Sigmoid colon (tissue), 7 donors: Measurements from ENCODE around the gene RACGAP1. TPM values are rescaled to one million over a fixed set of nuclear protein-coding genes. Genes with fewer than 3 reads are reported as not detected.

ENCODE experiments used
- DNase-seq: peaks from one replicate; pipeline ENCODE4 v3.0.0-alpha.2; 2019
- H3K27ac ChIP-seq, 4 donors: fragments of 200-600 bp; sonication (generic); one replicate each; pipeline ENCODE4 v1.5.1; 2016 to 2019; ENCODE audit warnings: mild to moderate bottlenecking in 1 of 4
- H3K27me3 ChIP-seq, 3 donors: fragments of 200-600 bp; sonication (generic); one replicate each; pipeline ENCODE4 v1.5.1; 2019; ENCODE audit warnings: mild to moderate bottlenecking in 1 of 3
- H3K36me3 ChIP-seq, 4 donors: fragments of 200-600 bp; sonication (generic); one replicate each; pipeline ENCODE4 v1.5.1; 2016 to 2019
- H3K4me1 ChIP-seq, 4 donors: fragments of 200-600 bp; sonication (generic); one replicate each; pipeline ENCODE4 v1.5.1; 2017 to 2019
- H3K4me3 ChIP-seq, 4 donors: fragments of 200-600 bp; sonication (generic); one replicate each; pipeline ENCODE4 v1.5.1; 2017 to 2019; ENCODE audit warnings: mild to moderate bottlenecking in 2 of 4, moderate library complexity in 1 of 4
- H3K9me3 ChIP-seq, 4 donors: fragments of 200-600 bp in 3 of 4; sonication (generic) in 3 of 4; one replicate each; pipeline versions ENCODE4 v1.5.1 to v1.6.1; 2013 to 2019
- EP300 ChIP-seq, 4 donors: sonication (generic); formaldehyde crosslinking; IDR thresholded peaks; one replicate each; pipeline ENCODE4 v1.6.1; 2017; ENCODE audit warnings: antibody characterized with exemption in 4 of 4
- POLR2A ChIP-seq, 2 donors: fragments of 450-650 bp; IDR thresholded peaks; one replicate each; pipeline ENCODE4 v1.6.1; 2016; ENCODE audit warnings: antibody characterized with exemption in 2 of 2, mild to moderate bottlenecking in 2 of 2, moderate library complexity in 2 of 2
- POLR2AphosphoS5 ChIP-seq, 4 donors: sonication (generic); formaldehyde crosslinking; IDR thresholded peaks; one replicate each; pipeline ENCODE4 v1.6.1; 2017; ENCODE audit warnings: antibody characterized with exemption in 4 of 4
- WGBS, 2 donors: extraction: QIAGEN DNeasy Blood & Tissue Kit; methylation state at CpG; one replicate each; pipeline ENCODE4 v1.1.7; 2013; 5-methylcytosine and 5-hydroxymethylcytosine counted together
- intact Hi-C: fragments of 100-400 bp; cut with DNase I; formaldehyde crosslinking; loops from one replicate; pipeline ENCODE4 v1.15.1; 2023
- polyA plus RNA-seq, 3 donors: library from polyadenylated mRNA; stranded (reverse); fragments of 200-250 nt; gene quantifications; one replicate each; pipeline ENCODE4 v1.2.3, GENCODE V29; 2013
- total RNA-seq, 4 donors: library from RNA; depleted of rRNA; stranded (reverse); fragments of >200 nt; gene quantifications; one replicate each; pipeline ENCODE4 v1.1.0, GENCODE V29; 2016
- TF ChIP-seq, protein P1 (sequence below), 4 experiments: fragments of 450-650 bp in 3 of 4; fragments of 200-600 bp in 1 of 4; IDR thresholded peaks; one replicate each; pipeline ENCODE4 v1.5.1; 2016 to 2019; ENCODE audit warnings: antibody characterized with exemption in 4 of 4, mild to moderate bottlenecking in 3 of 4, moderate library complexity in 2 of 4
- donor health status: healthy with polysubstance abuse.
- donor health status: Bipolar disorder and iron deficiency.
- donor health status: healthy.

The RACGAP1 gene
- total and polyA plus RNA-seq, 7 donors: 4.8 to 42.6 (median 22.5) TPM

DNA sequence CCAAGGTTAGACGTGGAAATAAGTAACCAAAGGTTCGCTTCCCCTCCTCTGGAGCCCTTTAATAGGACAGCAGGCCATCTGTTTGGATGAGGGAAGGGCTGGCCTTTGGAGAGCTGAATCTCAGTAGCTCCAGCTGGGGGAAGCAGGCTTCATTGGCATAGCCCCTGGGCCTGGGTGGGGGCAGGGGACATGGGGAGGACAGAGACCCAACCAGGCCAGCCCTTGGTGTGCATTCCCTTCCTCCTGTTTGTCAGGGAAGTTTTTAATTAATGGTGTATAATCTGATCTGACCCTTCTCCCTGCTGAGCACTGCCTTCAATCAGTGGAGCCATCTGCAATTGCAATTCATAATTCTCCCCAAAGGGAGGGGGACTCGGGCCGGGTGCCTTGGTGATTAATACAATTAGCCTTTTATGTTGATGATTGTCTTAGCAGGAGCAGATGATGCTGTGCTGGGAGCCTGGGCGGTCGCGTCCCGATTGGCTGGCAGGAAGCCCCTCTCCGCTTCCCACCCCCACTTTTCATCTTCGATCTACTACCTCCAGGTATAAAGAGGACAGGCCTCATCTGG is 46.2 kb downstream of the RACGAP1 start:
- WGBS, 2 donors: 89 to 91% methylated on average over 10 of the region's 10 CpGs
- Histone ChIP-seq H3K27ac (no peak overlapping the region), H3K9me3 (no peaks in the 10 kb centered on the region), H3K36me3 (no peaks in the 10 kb centered on the region), H3K4me1 (peaks cover 0 to 40% (median 34%) of the 10 kb centered on the region in 4 donors), H3K27me3 (no peaks in the 10 kb centered on the region), H3K4me3 (no peak overlapping the region)
- no peak for DNase-seq
- intact Hi-C loops: no loop called here
- TF ChIP-seq EP300 (IDR thresholded peaks at IDR 0.05) (no peak), POLR2A (IDR thresholded peaks at IDR 0.05) (no peak), POLR2AphosphoS5 (IDR thresholded peaks at IDR 0.05) (no peak)
- TF ChIP-seq, protein P1, sequence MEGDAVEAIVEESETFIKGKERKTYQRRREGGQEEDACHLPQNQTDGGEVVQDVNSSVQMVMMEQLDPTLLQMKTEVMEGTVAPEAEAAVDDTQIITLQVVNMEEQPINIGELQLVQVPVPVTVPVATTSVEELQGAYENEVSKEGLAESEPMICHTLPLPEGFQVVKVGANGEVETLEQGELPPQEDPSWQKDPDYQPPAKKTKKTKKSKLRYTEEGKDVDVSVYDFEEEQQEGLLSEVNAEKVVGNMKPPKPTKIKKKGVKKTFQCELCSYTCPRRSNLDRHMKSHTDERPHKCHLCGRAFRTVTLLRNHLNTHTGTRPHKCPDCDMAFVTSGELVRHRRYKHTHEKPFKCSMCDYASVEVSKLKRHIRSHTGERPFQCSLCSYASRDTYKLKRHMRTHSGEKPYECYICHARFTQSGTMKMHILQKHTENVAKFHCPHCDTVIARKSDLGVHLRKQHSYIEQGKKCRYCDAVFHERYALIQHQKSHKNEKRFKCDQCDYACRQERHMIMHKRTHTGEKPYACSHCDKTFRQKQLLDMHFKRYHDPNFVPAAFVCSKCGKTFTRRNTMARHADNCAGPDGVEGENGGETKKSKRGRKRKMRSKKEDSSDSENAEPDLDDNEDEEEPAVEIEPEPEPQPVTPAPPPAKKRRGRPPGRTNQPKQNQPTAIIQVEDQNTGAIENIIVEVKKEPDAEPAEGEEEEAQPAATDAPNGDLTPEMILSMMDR (IDR thresholded peaks at IDR 0.05): no peak

DNA sequence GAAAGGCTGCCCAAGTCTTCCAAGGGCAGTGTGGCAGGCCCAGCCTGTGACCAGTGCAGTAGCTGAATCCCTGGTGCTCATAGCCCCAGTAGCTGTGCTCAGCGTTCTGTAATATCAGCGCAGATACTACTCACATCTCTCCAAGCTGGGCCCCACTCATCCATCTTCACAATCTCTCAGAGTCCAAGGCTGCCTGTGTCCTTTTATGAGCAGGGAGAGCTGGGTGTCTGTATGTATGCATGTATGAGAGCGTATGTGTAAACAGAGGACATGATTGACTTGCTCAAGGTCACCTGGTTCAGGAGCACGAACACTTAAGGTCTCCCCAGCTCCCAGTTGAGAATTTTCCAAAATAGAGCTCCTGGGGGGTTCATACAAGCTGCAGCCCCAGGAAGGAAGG is 47.2 kb downstream of the RACGAP1 start:
- no peak for TF ChIP-seq POLR2A (IDR thresholded peaks at IDR 0.05)
- no peak for TF ChIP-seq EP300 (IDR thresholded peaks at IDR 0.05)
- TF ChIP-seq, protein P1 (IDR thresholded peaks at IDR 0.05): no peak
- no peak for TF ChIP-seq POLR2AphosphoS5 (IDR thresholded peaks at IDR 0.05)
- no peaks in the 10 kb centered on the region for H3K27me3 ChIP-seq
- no peak for DNase-seq
- 81 to 87% methylated on average over 4 of the region's 4 CpGs for WGBS, 2 donors
- no peaks in the 10 kb centered on the region for H3K9me3 ChIP-seq
- no peaks in the 10 kb centered on the region for H3K36me3 ChIP-seq
- peaks cover 0 to 34% (median 25%) of the 10 kb centered on the region in 4 donors for H3K4me1 ChIP-seq
- no peak overlapping the region for H3K27ac ChIP-seq
- intact Hi-C loops: no loop called here
- no peak overlapping the region for H3K4me3 ChIP-seq

DNA sequence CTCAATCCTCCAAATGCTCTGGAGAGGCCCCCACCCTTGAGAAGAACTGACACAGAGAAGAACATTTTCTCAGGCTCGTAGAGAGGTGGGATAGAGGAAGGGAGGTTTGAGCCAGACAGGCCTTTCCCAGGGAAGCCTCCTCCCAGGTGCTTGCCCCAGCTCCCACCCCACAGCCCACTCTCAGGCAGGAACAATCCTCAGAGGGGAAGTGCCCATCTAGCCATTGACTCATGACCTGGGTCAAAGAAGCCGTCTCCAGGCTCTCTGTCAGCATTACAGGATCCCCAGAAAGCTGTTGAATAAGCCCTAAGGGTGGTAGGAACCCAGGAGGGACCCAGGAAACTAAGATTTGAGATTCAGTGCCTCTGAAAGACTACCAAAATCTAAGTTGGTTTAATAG is 48.7 kb downstream of the RACGAP1 start:
- TF ChIP-seq POLR2AphosphoS5 (IDR thresholded peaks at IDR 0.05) (no peak), EP300 (IDR thresholded peaks at IDR 0.05) (no peak), POLR2A (IDR thresholded peaks at IDR 0.05) (no peak)
- TF ChIP-seq, protein P1 (IDR thresholded peaks at IDR 0.05): no peak
- H3K4me3 ChIP-seq: no peak overlapping the region
- H3K9me3 ChIP-seq: no peaks in the 10 kb centered on the region
- no peaks in the 10 kb centered on the region for H3K36me3 ChIP-seq
- intact Hi-C loops: no loop called here
- no peak overlapping the region for H3K27ac ChIP-seq
- H3K27me3 ChIP-seq: no peaks in the 10 kb centered on the region
- WGBS, 2 donors: 82 to 89% methylated on average over 2 of the region's 2 CpGs
- DNase-seq: no peak
- H3K4me1 ChIP-seq: peaks cover 0 to 18% (median 14%) of the 10 kb centered on the region in 4 donors

DNA sequence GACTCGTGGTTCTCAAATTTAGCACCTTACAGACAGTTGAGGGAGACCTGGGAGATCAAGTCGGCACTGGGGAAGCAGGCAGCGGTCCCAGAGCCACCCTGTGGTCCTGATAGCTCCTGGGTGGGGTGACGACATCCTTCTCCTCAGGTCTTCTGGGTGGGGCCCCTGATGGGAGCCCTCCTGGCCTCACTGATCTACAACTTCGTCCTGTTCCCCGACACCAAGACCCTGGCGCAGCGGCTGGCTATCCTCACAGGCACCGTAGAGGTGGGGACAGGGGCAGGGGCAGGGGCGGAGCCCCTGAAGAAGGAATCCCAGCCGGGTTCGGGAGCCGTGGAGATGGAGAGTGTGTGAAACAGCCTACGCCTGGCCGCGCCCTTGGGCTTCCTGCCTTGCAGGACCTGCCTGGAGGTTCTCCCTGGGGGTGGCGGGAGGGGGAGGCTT is 50.0 kb downstream of the RACGAP1 start:
- TF ChIP-seq POLR2A (IDR thresholded peaks at IDR 0.05) (no peak), EP300 (IDR thresholded peaks at IDR 0.05) (no peak), POLR2AphosphoS5 (IDR thresholded peaks at IDR 0.05) (no peak)
- TF ChIP-seq, protein P1 (IDR thresholded peaks at IDR 0.05): no peak
- 39 to 68% methylated on average over 17 of the region's 17 CpGs for WGBS, 2 donors
- intact Hi-C loops: no loop called here
- H3K36me3 ChIP-seq: no peaks in the 10 kb centered on the region
- no peak overlapping the region for H3K4me3 ChIP-seq
- peaks cover 0 to 18% (median 14%) of the 10 kb centered on the region in 4 donors for H3K4me1 ChIP-seq
- no peaks in the 10 kb centered on the region for H3K9me3 ChIP-seq
- H3K27ac ChIP-seq: peak overlapping the region in 3 of 4 donors; percentile 53 to 69 (median 60)
- no peaks in the 10 kb centered on the region for H3K27me3 ChIP-seq
- DNase-seq: peak; percentile 67
